ENCODE measurements around the gene SF3B6.
A peak's percentile ranks its signal among the peaks of the same experiment; 100 is the strongest.
"Not testable (repeated sequence)": the region's sequence is repeated elsewhere in the genome, so short reads cannot be mapped to it uniquely, and the experiment has no call there.

Gene SF3B6

GRCh38 chr2:24093270-24093669 is 17.1 kb upstream of the SF3B6 start:
- DNase-seq (ENCODE audit: low spot score) = not testable (repeated sequence)

- DNase-seq (ENCODE audit: low spot score) = no peak
Observed at GRCh38 chr2:24088821-24089359, 12.8 kb upstream of the SF3B6 start.

GRCh38 chr2:24087032-24087431 is 10.9 kb upstream of the SF3B6 start:
- no peak for DNase-seq (ENCODE audit: low spot score)

- no peak for DNase-seq (ENCODE audit: low spot score)
Observed at GRCh38 chr2:24086241-24086640, 10.1 kb upstream of the SF3B6 start.

- DNase-seq (ENCODE audit: low spot score) = no peak
Observed at GRCh38 chr2:24085200-24085489, 9.0 kb upstream of the SF3B6 start.

- DNase-seq (ENCODE audit: low spot score) = peak; percentile 95
Observed at GRCh38 chr2:24084386-24085199, 8.5 kb upstream of the SF3B6 start, which contains the start of gene TP53I3. Gene TP53I3, minus strand, starts transcription at chr2:24084834. Its CDS starts 508 bp downstream, at chr2:24084326.

- DNase-seq (ENCODE audit: low spot score) = peak; percentile 79
Observed at GRCh38 chr2:24083567-24084385, 7.7 kb upstream of the SF3B6 start.

- no peak for DNase-seq (ENCODE audit: low spot score)
Observed at GRCh38 chr2:24082787-24083566, 6.9 kb upstream of the SF3B6 start.

GRCh38 chr2:24080701-24081100 is 4.6 kb upstream of the SF3B6 start:
- no peak for DNase-seq (ENCODE audit: low spot score)

GRCh38 chr2:24077879-24078278 is 1.8 kb upstream of the SF3B6 start:
- DNase-seq (ENCODE audit: low spot score) = no peak

- no peak for DNase-seq (ENCODE audit: low spot score)
Observed at GRCh38 chr2:24077535-24077877, 1.4 kb upstream of the SF3B6 start.

GRCh38 chr2:24076849-24077534 is 866 bp upstream of the SF3B6 start:
- peak; percentile 21 for DNase-seq (ENCODE audit: low spot score)

- no peak for DNase-seq (ENCODE audit: low spot score)
Observed at GRCh38 chr2:24075259-24075658, 867 bp downstream of the SF3B6 start.

- no peak for DNase-seq (ENCODE audit: low spot score)
Observed at GRCh38 chr2:24073816-24074215, 2.3 kb downstream of the SF3B6 start.

- no peak for DNase-seq (ENCODE audit: low spot score)
Observed at GRCh38 chr2:24072259-24072658, 3.9 kb downstream of the SF3B6 start.

GRCh38 chr2:24065341-24065740 is 10.8 kb downstream of the SF3B6 start:
- DNase-seq (ENCODE audit: low spot score) = no peak

GRCh38 chr2:24058564-24059271 is 17.4 kb downstream of the SF3B6 start:
- no peak for DNase-seq (ENCODE audit: low spot score)

GRCh38 chr2:24055750-24056149 is 20.4 kb downstream of the SF3B6 start:
- DNase-seq (ENCODE audit: low spot score) = no peak

GRCh38 chr2:24054366-24055010 is 21.6 kb downstream of the SF3B6 start:
- no peak for DNase-seq (ENCODE audit: low spot score)

GRCh38 chr2:24052951-24053350 is 23.2 kb downstream of the SF3B6 start:
- DNase-seq (ENCODE audit: low spot score) = no peak

GRCh38 chr2:24051833-24052232 is 24.3 kb downstream of the SF3B6 start:
- DNase-seq (ENCODE audit: low spot score) = no peak
